COLO668 (cell line): ENCODE measurements around the gene HSD11B1L.
"Not testable (repeated sequence)": the region's sequence is repeated elsewhere in the genome, so short reads cannot be mapped to it uniquely, and the experiment has no call there.

Experiments used
- DNase-seq: peaks from one replicate; lab custom pipeline; 2025; ENCODE audit not compliant: unreplicated experiment; lab: John Stamatoyannopoulos, UW

Gene HSD11B1L

GRCh38 chr19:5697890-5698634 lies 17.2 kb downstream of the HSD11B1L start:
- no peak for DNase-seq

- DNase-seq, result no peak
Observed at GRCh38 chr19:5698635-5699422, 18.0 kb downstream of the HSD11B1L start.

- no peak for DNase-seq
Observed at GRCh38 chr19:5700455-5701092, 19.7 kb downstream of the HSD11B1L start.

- not testable (repeated sequence) for DNase-seq
Observed at GRCh38 chr19:5702053-5702410, 21.2 kb downstream of the HSD11B1L start.

GRCh38 chr19:5703819-5704818 lies 23.3 kb downstream of the HSD11B1L start:
- no peak for DNase-seq

GRCh38 chr19:5705552-5705951 lies 24.7 kb downstream of the HSD11B1L start:
- DNase-seq, result no peak

- DNase-seq, result no peak
Observed at GRCh38 chr19:5706876-5707573, 26.2 kb downstream of the HSD11B1L start.

GRCh38 chr19:5707576-5708575 lies 27.0 kb downstream of the HSD11B1L start:
- no peak for DNase-seq

GRCh38 chr19:5711025-5711424 lies 30.2 kb downstream of the HSD11B1L start:
- no peak for DNase-seq

- no peak for DNase-seq
Observed at GRCh38 chr19:5711713-5712161, 30.9 kb downstream of the HSD11B1L start.

GRCh38 chr19:5713228-5713627 lies 32.4 kb downstream of the HSD11B1L start:
- DNase-seq, result no peak

GRCh38 chr19:5714816-5715215 lies 34.0 kb downstream of the HSD11B1L start:
- no peak for DNase-seq

- no peak for DNase-seq
Observed at GRCh38 chr19:5717215-5717935, 36.5 kb downstream of the HSD11B1L start.

- DNase-seq, result no peak
Observed at GRCh38 chr19:5718037-5718578, 37.3 kb downstream of the HSD11B1L start.

- DNase-seq, result no peak
Observed at GRCh38 chr19:5718579-5719273, 37.9 kb downstream of the HSD11B1L start.

GRCh38 chr19:5719274-5719960 lies 38.6 kb downstream of the HSD11B1L start:
- DNase-seq, result peak; percentile 35
